Activated T-cell treated with anti-CD3 and anti-CD28 coated beads for 24 hours (primary cell): ENCODE data around the gene NSMCE1.

Experiments
- DNase-seq: peaks from one replicate; pipeline ENCODE4 v3.0.0-alpha.2; 2020; ENCODE audit warnings: low read depth

Gene NSMCE1

DNA sequence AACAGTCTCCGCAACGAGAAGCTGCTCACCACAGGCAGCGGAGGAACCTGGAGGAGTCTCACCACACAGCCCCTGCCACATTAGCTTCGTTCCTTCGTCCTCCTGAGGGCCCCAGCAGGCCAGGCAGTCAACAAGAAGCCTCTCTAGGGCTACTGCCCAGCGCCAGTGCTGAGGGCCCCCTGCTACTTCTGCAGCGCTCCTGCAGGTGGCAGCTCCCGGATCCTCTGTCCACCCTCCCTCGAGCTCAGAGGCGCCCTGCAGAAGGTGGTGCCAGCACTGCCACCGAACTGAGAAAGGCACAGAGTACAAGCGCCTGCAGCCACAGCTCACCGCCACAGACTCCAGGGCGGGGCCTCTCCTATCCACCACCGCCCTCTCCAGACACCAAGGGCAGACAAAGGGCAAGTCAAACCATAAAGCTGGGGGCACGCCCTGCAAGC is 38.0 kb downstream of the NSMCE1 start:
- peak; percentile 60 for DNase-seq

DNA sequence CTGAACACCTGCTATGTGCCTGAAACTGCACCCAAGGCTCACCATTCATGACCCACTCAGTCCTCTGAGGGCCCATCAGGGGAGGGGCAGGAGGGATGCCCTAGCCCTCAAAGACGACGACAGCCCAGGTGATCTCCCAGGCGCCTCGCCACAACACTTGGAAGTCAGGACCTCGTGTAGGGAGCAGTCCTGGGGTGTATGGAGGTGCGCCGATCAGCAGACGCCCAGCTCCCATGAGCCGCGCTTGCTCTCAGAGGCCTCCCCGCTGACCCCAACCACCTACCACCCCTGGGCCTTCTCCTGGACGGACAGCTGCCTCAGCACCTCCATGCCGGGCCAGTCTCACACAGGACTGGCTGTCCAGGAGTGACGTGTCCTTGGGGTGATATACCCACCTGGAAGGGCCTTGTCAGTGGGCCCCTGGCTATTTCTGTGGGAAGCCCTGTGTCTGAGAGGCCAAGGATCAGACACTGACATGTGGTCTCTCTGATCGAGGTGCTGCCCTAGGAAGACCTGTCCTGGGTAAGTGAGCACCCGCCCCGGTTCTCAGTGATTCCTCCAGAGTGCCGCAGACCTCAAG is 38.6 kb downstream of the NSMCE1 start:
- DNase-seq, result no peak

DNA sequence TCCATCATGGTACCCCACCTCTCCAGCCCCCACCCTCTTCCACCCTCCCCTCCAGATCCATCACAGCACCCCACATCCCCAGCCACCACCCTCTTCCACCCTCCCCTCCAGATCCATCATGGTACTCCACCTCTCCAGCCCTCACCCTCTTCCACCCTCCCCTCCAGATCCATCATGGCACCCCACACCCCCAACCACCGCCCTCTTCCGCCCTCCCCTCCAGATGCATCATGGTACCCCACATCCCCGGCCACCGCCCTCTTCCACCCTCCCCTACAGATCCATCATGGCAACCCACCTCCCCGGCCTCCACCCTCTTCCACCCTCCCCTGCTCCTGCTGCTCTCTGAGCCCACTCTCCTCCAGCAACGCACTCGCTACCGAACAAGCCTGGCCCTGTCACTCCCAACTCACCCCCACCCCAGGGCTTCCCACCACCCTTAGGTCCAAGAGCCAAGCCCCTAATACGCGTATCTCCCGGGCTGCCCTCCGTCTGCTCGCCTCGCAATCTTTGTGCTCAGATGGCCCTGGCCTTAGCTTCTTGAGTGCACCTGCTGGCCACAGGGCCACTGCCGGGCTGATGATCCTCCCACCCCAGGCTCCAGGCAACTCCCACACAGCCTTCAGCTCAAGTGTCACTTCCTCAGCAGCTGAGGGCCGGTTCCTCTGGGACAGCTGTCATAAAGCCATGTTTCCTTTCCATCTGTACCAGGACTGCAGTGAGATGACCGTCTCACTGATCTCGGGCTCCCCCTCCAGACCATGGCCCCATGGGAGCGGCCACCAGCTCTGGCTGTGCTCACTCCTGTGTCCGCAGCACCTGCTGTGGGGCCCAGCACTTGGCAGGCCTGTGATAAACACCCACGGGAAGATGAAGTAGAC is 39.7 kb downstream of the NSMCE1 start:
- DNase-seq, result no peak

DNA sequence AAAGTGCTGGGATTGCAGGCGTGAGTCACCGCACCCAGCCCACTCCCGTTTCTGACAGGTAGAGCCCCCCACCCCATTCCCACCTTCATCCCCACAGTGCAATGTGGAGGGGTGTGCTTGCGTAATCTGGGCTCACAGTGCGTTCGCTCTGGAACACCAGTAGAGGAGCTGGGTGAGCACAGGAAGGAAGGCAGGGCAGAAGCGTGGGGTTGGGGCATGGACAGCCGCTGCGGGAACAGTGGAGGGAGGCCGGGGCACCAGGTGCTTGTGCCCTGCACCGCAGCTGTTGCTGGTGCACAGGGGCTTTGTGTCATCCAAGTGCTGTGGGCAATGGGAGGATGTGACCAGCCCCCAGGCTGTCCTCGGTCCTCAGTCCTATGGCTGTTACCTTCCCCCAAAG is 40.5 kb downstream of the NSMCE1 start:
- no peak for DNase-seq

DNA sequence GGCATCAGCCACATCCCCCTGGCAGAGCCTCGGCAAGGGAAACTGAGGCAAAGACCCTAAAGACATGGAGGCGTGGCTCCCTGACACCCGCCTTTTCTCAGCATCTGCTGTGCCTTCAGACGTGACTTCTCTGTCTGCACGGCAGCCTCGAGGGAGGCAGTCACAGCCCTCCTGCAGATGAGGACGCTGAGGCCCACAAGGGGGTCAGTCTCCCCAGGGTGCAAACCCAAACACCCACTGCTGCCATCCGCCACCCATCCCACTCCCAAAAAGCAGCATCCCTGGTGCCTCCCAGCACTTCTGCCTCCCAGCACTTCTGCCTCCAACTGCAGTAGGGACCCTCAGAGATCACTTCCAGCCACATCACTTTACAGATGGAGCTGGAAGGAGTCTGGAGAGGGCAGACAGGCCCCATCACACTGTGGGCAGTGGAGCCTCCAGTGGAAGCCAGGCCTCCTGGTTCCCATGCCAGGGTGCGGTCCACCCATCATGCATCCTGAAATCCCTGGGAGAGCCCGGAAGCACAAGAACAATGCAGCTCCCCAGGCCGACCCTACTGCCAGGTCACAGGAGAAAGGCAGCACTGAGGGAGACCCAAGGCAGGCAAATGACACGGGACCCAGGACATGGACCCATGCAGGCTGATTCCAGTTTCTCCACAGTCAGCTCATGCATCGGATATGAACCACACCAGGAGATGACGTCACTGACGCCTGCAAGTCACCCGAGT is 41.4 kb downstream of the NSMCE1 start:
- DNase-seq, result no peak

DNA sequence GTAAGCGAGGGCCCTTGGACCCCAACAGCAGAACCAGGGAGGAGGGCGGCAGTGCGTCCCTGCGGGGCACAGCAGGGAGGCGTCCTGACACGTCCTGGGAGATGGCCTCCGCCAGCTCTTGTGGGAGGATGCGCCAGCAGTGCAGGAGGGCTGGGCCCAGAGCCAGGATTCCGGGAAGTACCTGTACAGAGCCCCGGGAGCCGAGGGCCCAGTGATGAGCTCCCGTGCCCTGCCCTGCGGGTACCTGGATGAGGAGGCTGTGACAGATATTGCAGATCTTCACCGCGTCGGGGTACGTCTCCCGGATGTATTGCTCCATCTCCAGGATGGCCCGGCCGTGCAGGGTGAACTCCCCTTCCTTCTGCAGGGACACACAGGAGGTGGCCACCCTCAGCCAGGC is 42.1 kb downstream of the NSMCE1 start:
- no peak for DNase-seq

DNA sequence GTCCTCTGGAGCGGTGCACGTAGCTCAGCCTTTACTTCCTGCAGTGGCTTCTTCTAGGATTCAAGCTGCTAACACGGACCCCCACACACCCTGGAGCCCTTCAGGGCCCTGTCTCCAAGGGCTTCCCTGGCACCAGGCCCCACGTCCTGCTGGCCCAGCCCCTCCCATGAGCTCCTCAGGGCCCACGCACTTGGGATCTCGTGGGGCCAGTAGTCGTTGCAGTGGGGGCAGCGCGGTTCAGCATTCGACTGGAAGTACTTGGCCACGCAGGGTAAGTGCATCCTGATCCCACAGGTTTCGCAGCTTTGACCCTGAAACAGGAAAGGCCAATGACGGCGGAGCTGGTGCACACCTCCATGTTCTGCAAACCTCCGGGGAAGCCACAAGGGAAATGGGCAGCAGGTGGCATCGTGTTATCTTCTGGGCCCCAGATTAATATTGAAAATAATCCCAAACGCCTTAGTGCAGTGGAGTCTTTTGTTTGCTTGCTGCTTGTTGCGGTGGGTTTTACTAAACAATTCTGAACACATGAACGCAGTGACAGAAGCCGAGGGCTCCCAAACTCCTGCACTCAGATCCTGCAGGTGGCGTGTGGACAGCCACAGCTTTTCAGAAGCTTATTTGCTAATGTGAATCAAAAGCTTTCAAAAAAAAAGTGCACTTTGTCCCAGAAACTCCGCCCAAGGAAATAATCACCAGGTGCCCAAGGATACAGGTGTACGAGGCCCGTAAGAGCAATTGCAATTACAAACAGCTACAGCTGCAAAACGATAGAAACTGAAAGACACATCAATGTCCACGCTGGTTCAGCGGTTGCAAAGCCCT is 42.8 kb downstream of the NSMCE1 start:
- DNase-seq, result no peak

DNA sequence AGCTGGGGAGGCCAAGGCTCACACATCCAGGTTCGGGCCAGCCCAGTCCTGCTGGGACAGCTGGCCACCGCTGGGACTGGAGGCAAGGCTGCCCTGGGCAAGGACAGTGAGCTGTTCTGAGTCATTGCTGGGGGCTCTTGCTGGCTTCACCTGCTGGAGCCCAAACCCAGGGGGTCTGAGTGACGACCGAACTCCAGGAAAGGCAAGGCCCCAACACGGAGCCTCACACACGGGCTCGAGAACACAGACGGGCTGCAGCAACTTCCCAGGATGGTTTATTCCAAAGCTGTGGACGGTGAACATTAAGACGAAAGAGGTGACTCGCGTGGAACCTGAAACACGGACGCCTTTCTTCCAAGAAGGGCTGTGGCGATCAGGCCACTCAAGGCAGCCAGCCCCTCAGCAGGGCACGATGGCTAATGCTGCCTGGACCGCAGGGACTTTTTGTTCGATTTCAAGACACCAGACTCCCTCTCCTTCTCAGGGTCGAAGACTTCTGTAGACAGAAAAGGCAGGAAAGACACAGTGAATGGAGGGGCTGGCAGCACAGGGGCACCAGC is 43.8 kb downstream of the NSMCE1 start:
- DNase-seq, result no peak

DNA sequence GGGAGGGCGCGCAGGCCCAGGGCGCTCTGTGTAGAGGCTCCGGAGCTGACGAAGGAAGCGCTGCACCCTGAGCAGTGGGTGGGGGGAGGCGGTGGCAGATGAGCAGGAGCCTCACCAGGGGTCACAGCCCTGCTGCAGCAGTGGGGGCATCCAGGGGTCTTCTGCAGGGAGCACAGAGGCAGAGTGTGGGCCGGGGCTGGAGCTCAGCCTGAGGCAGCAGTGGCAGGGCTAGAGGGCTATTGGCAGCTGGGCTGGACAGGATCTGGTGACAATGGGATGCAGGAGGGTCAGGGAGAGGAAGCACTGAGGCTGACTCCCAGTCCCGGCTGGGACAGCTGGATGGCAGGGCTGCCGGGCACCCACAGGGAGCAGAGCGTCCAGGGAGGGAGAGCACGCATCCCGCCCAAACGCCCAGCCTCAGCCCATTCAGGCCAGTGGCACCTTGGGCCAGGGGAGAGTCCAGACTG is 44.3 kb downstream of the NSMCE1 start:
- no peak for DNase-seq

DNA sequence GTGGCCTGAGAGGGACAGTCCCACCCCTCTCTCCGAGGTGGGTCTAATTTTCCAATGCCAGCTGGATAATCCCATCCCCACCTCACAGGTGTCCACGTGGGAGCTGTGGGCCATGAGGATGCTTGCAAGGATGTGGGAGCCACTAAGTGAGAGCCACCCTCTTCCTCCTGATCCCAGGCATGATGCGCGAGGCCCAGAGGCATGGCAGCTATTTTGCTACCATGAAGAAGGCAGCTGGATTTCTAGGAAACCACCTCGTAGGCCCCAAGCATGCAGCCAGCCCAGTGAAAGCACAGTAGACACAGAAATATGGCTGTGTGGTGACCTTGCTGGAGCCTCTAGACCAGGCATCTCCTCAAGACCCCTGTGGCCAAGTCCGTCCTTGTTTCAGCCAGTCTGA is 44.9 kb downstream of the NSMCE1 start:
- no peak for DNase-seq

DNA sequence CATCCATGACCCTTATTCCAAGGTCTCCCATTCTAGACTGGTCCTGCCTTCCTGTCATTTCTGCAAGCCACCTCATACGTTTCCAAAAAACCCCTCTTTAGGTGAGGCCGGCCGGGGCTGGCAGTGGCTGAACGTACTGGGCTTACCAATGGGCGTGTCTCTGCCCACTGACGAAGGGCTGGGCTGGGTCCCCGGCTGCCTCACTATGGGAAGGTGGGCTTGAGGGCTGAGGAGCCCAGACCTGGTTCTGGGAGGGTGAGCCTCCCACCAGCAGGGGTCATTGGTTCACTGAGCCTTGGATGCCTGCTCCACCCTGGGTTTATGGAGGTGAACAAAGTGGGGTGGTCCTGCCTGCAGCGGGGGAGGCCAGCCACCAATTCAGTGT is 45.4 kb downstream of the NSMCE1 start:
- DNase-seq, result no peak

DNA sequence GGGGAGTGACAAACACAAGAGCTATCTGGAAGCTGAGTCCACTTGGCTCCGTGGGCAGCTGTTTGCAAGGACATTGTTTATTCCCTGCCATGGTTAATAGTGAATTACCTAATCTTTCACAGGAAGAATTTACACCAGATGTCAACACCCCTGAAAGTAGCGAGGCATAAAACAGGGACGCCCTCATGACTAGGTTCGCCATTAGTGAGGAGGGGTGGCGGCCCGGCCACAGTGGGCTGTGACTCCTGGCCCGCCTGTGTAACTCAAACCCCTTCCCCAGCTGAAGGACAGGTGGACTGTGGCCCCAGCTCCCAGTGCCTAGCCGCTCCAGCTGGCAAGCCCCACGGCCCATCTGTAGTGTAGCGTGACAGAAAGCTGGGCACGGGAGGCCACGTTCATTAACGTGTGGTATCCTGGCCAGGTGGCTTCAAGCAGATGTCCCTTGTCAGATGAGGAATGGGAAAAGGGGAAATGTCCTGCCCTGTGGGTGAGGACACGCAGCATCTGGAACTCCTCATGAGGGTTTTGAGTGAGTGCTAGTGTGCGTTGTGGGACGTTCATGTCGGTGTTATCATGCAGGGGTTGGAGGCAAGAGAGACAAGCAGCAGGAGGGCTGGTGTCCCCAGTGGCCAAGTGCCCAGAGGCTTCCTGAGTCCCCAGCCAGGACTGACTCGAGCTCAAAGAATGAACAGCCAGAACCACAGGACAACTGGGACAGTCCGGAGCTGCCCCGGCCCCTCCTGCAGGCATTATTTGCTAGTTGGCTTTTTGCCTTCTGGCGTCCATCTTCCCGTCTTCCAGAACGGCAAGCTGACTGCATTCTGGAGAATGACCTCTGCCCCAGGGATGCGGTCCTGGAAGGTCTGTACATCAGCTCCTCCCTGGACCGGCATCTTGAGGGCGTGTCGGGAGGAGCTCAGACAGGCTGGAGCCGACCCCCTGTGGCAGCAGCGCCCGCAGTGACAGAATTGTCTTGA is 46.0 kb downstream of the NSMCE1 start:
- DNase-seq, result no peak

DNA sequence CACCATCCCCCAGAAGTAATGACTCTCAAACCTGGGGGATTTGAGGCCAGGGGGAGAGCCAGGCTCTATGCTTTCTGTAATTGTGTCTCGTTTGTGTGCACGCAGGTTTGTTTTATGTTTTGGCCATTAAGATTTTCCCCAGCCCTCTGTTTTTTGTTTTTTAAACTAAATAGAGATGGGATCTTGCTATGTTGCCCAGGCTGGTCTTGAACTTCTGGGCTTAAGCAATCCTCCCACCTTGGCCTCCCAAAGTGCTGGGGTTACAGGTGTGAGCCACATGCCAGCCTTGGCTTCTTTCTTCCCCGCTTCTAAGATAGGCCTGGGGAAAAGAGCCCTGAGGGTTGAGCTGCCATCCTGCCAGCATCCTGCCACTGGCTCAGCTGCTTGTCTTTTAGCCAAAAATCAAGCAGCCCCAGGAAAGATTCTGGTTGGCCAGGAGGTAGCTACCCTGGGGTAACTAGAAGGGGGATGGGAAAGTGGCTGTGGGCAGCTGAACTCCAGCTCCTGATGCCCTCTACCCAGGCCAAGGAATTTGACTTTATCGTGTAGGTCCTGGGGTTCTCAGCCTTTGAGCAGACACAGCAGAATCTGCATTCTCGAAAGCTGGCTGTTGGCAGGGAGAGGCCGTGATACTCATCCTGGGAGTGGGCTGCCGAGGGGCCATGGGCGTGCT is 46.9 kb downstream of the NSMCE1 start:
- DNase-seq, result no peak

DNA sequence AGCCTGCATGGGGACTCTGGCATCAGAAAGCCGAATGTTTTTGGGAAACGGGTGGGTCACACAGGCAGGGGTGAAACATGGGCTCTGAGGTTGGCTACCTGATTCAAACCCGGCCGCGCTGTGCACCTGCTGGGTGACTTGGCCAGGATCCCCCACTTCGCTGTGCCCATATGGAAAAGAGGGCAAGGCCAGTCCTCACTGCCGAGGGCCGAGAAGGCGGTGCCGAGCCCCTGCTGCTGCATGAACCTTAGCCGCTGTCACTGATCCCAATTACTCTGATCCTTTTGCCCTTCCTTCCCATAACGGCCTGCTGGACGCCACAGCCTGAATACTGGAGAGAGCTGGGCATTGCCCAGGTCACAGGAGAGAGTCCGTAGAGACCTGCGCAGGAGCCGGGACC is 47.6 kb downstream of the NSMCE1 start:
- no peak for DNase-seq

DNA sequence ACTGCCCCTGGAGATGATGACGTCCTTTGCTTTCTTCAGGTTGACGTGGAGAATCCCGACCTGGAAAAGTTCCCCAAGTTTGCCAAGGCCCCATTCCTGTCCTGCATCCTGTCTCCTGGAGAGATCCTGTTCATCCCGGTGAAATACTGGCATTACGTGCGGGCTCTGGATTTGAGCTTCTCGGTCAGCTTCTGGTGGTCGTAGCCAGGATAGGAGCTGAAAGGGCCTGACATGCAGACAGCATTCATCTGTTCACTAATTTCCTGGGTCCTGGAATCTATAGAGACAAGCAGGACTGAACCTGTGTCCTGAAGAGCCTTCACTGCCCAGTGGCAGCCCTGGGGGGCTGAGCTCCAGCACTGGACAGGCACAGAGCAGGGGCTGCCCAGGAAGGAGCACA is 48.0 kb downstream of the NSMCE1 start:
- no peak for DNase-seq

DNA sequence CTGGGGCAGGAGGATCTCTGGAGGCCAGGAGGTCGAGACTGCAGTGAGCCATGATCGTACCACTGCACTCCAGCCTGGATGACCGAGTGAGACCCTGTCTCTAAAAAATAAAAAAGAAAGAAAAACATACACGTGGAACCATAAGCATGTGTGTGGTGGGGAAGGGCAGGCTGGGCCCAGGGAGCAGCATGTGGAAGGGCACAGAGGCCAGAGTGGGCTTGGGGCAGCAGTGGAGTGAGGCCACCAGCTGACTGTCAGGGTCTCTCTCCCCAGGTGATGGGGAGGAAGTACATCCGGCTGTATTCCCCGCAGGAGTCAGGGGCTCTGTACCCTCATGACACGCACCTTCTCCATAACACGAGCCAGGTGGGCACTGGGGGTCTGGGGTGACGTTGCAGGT is 48.5 kb downstream of the NSMCE1 start:
- DNase-seq, result no peak

DNA sequence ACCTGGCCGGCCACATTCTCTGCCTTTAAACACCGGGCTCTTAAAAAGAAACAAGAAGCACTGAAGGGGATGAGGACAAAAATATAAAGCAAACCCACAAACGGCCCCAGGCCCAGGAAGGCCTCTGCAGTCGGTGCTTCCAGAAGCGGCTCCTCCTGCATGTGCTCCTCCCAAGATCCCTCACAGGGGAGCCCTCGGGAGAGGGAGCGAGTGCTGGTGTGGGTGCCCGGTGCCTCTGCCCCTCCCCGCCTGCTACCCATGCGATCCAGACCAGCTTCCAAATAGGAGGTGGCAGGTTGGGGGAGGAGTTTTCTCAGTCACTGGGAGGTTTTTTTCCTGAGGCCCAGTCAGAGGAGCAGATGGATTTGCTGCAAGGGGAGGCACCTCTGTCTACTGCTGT is 49.4 kb downstream of the NSMCE1 start:
- no peak for DNase-seq

DNA sequence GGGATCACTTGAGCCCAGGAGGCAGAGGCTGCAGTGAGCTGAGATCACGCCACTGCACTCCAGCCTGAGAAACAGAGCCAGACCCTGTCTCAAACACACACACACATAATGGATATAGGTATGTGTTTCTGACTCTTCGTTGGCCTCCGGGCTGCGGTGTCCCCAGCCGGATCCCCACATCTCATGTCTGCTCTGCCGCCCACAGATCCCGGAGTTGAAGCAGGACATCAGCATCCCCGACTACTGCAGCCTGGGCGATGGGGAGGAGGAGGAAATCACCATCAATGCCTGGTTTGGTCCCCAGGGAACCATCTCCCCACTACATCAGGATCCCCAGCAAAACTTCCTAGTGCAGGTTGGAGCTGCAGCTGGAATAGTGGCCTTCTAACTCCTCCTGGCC is 49.8 kb downstream of the NSMCE1 start:
- no peak for DNase-seq

DNA sequence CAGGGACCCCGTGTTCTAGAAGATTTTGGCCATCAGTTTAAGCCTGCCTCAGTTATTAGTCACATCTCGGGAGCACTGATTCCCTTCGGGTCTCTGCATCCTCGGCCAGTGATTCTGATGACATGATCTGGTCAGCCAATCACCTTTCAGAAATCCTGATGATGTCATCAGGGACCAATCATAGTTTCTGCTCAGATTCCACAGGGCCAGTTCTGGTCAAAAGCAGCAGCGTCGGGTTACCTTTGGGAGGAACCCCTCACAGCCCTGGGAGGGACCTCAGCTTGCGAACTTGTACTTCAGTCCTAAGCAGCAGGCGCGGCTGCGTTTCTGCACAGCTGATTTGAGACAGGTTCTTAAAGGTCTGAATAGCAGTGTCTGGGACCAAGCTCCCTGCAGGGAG is 51.3 kb downstream of the NSMCE1 start:
- DNase-seq, result no peak

DNA sequence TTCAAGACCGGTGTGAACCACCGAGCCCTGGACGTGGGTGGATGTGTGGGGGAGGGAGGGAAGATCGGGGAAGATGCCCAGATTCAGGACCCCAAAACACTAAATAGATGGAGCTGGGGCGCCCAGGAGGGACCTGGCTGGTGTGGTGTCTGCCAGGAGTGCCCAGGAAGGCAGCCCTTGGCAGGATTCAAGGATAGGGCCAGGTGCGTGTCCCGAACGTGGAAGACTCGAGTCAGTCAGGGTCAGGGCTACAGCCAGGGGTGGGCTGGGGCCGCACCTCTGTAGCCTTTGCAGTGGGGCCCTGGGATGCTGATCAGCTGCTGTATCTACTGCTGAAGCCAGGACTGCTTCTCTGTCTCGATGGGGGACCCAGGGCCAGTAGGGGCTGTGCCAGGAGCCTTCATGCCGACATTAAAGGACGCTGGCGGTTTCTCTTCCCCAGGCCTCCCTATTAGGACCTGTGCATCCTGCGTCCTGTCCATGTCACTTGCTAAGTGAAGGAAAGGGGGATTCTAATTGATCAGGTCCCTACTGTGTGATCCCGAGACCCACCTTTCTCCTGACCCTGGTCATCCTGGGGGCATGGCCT is 52.2 kb downstream of the NSMCE1 start:
- DNase-seq, result no peak
